Neural progenitor cell (in vitro differentiated cells): ENCODE results near the gene COPRS. TPM values are rescaled to one million over a fixed set of nuclear protein-coding genes. Genes with fewer than 3 reads are reported as not detected.

Source experiments
- DNase-seq: peaks from one replicate; pipeline ENCODE4 v3.0.0-alpha.2; 2016; ENCODE audit warnings: low spot score
- H2AFZ ChIP-seq: fragments of 200-600 bp; sonication (generic); replicated peaks from 2 replicates; pipeline ENCODE4 v1.6.1; 2016; ENCODE audit warnings: antibody characterized with exemption
- H3F3A ChIP-seq: fragments of 200-600 bp; sonication (generic); 2 replicates; pipeline ENCODE4 v1.6.1; 2016; ENCODE audit warnings: antibody characterized with exemption, low read depth
- H3K27ac ChIP-seq: fragments of 200-600 bp; sonication (generic); 2 replicates; pipeline ENCODE4 v1.5.1; 2016; ENCODE audit warnings: mild to moderate bottlenecking
- H3K27me3 ChIP-seq: fragments of 200-600 bp; sonication (generic); 2 replicates; pipeline ENCODE4 v1.6.1; 2016; ENCODE audit warnings: mild to moderate bottlenecking, moderate library complexity
- H3K36me3 ChIP-seq: fragments of 200-600 bp; sonication (generic); 2 replicates; pipeline ENCODE4 v1.5.1; 2016
- H3K4me1 ChIP-seq: fragments of 200-600 bp; sonication (generic); 2 replicates; pipeline ENCODE4 v1.6.1; 2016; ENCODE audit warnings: mixed run types
- H3K4me2 ChIP-seq: fragments of 200-600 bp; sonication (generic); 2 replicates; pipeline ENCODE4 v1.6.1; 2016
- H3K4me3 ChIP-seq: fragments of 200-600 bp; sonication (generic); 2 replicates; pipeline ENCODE4 v1.5.1; 2016
- H3K79me2 ChIP-seq: fragments of 200-600 bp; sonication (generic); 2 replicates; pipeline ENCODE4 v1.6.1; 2016; ENCODE audit warnings: low read depth
- H3K9ac ChIP-seq: fragments of 200-600 bp; sonication (generic); 2 replicates; pipeline ENCODE4 v1.6.1; 2016
- H3K9me3 ChIP-seq: fragments of 200-600 bp; sonication (generic); 2 replicates; pipeline ENCODE4 v1.5.1; 2016; ENCODE audit warnings: low read depth
- H4K20me1 ChIP-seq: fragments of 200-600 bp; sonication (generic); 2 replicates; pipeline ENCODE4 v1.6.1; 2016; ENCODE audit warnings: low read depth
- H3K27ac Mint-ChIP-seq: 3 replicates; pipeline ENCODE4 v1.8.0; 2021; ENCODE audit warnings: mixed read lengths
- H3K27me3 Mint-ChIP-seq: 2 replicates; pipeline ENCODE4 v1.8.0; 2022; ENCODE audit warnings: low read depth, mild to moderate bottlenecking, inconsistent platforms, moderate library complexity, mixed read lengths; ENCODE audit not compliant: insufficient read depth
- H3K36me3 Mint-ChIP-seq: 3 replicates; pipeline ENCODE4 v1.8.0; 2021; ENCODE audit warnings: mixed read lengths
- H3K4me1 Mint-ChIP-seq: 3 replicates; pipeline ENCODE4 v1.8.0; 2021; ENCODE audit warnings: mixed read lengths
- H3K4me3 Mint-ChIP-seq: 3 replicates; pipeline ENCODE4 v1.8.0; 2021; ENCODE audit warnings: mild to moderate bottlenecking, moderate library complexity, mixed read lengths
- H3K9me3 Mint-ChIP-seq: 3 replicates; pipeline ENCODE4 v1.8.0; 2020; ENCODE audit warnings: mixed read lengths
- EZH2 ChIP-seq: fragments of 200-600 bp; sonication (generic); IDR thresholded peaks from 2 replicates; pipeline ENCODE4 v1.6.1; 2017; ENCODE audit warnings: antibody characterized with exemption, mild to moderate bottlenecking, moderate library complexity
- EZH2phosphoT487 ChIP-seq: fragments of 200-600 bp; sonication (generic); IDR thresholded peaks from 2 replicates; pipeline ENCODE4 v1.6.1; 2017; ENCODE audit warnings: antibody characterized with exemption
- total RNA-seq: library from RNA; depleted of rRNA; stranded (reverse); fragments of >200 nt; gene quantifications from 2 replicates; pipeline ENCODE4 v1.2.3, GENCODE V29; 2015; ENCODE audit warnings: low replicate concordance
- TF ChIP-seq, protein P1 (sequence below): fragments of 200-600 bp; sonication (generic); IDR thresholded peaks from 2 replicates; pipeline ENCODE4 v1.5.1; 2017; ENCODE audit warnings: antibody characterized with exemption, mild to moderate bottlenecking

The COPRS gene
- total RNA-seq, 1 donor from 2014 or later = 37.9 TPM

DNA sequence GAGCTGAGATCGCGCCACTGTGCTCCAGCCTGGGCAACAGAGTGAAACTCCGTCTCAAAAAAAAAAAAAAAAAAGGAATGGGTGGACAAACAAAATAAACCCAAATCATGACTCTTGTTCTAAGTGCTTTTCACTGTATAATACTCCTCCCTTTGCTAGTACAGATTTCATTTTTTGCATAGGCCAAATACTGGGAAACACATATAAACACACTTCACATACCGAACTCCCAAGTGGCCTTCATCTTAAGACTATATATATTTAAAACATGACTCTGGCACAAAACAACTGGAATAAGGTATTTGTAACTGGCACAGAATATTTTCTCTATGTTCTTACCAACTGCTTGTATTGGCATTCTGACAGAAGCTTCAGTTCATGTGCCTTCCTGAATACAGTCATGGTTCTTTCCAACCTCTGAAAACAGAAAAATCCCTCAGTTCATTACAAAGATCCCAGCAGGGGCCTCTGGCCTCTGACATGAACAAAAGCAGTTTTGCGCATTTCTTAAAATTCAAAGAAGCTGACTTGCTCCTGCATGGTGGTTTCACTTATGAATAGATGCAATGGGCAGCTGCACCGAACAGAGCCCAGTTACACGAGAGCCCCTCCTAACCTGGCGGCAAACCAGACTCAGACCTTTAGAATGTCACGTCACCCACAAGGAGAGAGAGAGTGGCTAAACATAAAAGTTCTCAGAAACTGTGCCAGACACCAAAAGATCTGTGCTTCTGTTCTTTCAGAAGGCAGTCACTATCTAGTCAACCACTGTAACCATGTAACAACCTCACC is 19.1 kb upstream of the COPRS start:
- H3K79me2 ChIP-seq = no peaks in the 10 kb centered on the region
- H3K27ac ChIP-seq = no peak overlapping the region
- H3K4me2 ChIP-seq = no peak overlapping the region
- H3K27ac Mint-ChIP-seq = peak overlapping the region; percentile 34
- no peaks in the 10 kb centered on the region for H3K4me1 ChIP-seq
- no peak for TF ChIP-seq EZH2
- TF ChIP-seq, protein P1, sequence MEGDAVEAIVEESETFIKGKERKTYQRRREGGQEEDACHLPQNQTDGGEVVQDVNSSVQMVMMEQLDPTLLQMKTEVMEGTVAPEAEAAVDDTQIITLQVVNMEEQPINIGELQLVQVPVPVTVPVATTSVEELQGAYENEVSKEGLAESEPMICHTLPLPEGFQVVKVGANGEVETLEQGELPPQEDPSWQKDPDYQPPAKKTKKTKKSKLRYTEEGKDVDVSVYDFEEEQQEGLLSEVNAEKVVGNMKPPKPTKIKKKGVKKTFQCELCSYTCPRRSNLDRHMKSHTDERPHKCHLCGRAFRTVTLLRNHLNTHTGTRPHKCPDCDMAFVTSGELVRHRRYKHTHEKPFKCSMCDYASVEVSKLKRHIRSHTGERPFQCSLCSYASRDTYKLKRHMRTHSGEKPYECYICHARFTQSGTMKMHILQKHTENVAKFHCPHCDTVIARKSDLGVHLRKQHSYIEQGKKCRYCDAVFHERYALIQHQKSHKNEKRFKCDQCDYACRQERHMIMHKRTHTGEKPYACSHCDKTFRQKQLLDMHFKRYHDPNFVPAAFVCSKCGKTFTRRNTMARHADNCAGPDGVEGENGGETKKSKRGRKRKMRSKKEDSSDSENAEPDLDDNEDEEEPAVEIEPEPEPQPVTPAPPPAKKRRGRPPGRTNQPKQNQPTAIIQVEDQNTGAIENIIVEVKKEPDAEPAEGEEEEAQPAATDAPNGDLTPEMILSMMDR = no peak
- no peak for TF ChIP-seq EZH2phosphoT487
- no peak overlapping the region for H3K9ac ChIP-seq
- H3K27me3 Mint-ChIP-seq = peaks cover 7% of the 10 kb centered on the region
- no peak overlapping the region for H2AFZ ChIP-seq
- H3K36me3 Mint-ChIP-seq = peaks cover 20% of the 10 kb centered on the region
- no peaks in the 10 kb centered on the region for H3K9me3 Mint-ChIP-seq
- H3K4me1 Mint-ChIP-seq = peaks cover 9% of the 10 kb centered on the region
- peaks cover 3% of the 10 kb centered on the region for H3K36me3 ChIP-seq
- H4K20me1 ChIP-seq = no peaks in the 10 kb centered on the region
- no peaks in the 10 kb centered on the region for H3K27me3 ChIP-seq
- no peaks in the 10 kb centered on the region for H3K9me3 ChIP-seq
- H3K4me3 ChIP-seq = no peak overlapping the region
- DNase-seq = no peak
- no peak overlapping the region for H3K4me3 Mint-ChIP-seq
- H3F3A ChIP-seq = no peaks in the 10 kb centered on the region

DNA sequence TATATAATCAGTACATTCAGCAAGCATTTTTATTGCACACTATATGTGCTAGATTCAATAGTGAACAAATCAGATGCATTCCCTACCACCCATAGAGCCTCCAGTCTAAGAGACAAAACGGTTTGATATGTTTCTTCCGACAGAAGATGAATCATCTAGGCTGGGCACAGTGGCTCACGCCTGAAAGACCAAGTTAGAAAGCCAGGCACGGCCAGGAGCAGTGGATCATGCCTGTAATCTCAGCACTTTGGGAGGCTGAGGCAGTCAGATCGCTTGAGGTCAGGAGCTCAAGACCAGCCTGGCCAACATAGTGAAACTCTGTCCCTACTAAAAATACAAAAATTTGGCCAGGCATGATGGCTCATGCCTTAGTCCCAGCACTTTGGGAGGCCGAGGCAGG is 18.3 kb upstream of the COPRS start:
- Histone ChIP-seq H3K4me3 (no peak overlapping the region), H3K27me3 (no peaks in the 10 kb centered on the region), H3K4me1 (no peaks in the 10 kb centered on the region), H3K36me3 (peaks cover 6% of the 10 kb centered on the region), H4K20me1 (no peaks in the 10 kb centered on the region), H3K79me2 (no peaks in the 10 kb centered on the region), H3K4me2 (no peak overlapping the region), H3F3A (no peaks in the 10 kb centered on the region), H3K9ac (no peak overlapping the region), H3K27ac (no peak overlapping the region), H3K9me3 (no peaks in the 10 kb centered on the region), H2AFZ (no peak overlapping the region)
- TF ChIP-seq, protein P1 = no peak
- TF ChIP-seq EZH2 = no peak
- TF ChIP-seq EZH2phosphoT487 = no peak
- H3K36me3 Mint-ChIP-seq = peaks cover 20% of the 10 kb centered on the region
- H3K27ac Mint-ChIP-seq = no peak overlapping the region
- H3K4me3 Mint-ChIP-seq = no peak overlapping the region
- H3K27me3 Mint-ChIP-seq = peaks cover 7% of the 10 kb centered on the region
- no peak for DNase-seq
- H3K4me1 Mint-ChIP-seq = peaks cover 9% of the 10 kb centered on the region
- no peaks in the 10 kb centered on the region for H3K9me3 Mint-ChIP-seq

DNA sequence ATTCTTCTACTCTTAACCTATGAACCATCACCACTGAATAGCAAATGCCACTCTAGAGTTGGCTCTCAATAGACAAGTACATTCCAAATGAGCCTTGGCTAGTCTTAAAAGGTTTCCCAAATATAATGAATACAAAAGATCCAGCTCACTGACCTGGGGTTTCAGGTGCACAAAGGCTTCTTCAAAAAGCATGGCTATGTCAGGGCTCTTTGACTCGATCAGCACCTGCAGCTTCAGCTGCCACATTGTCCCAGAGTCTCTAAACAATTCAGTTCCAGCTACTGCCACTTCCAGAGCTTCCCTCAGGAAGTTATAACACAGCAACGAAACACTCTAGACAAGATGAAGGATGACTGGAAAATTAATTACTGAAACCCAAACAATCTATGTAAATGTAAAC is 16.0 kb upstream of the COPRS start:
- H3K36me3 Mint-ChIP-seq = peaks cover 22% of the 10 kb centered on the region
- peaks cover 4% of the 10 kb centered on the region for H3K27me3 Mint-ChIP-seq
- H3K4me3 Mint-ChIP-seq = no peak overlapping the region
- H3K9ac ChIP-seq = no peak overlapping the region
- H3F3A ChIP-seq = no peaks in the 10 kb centered on the region
- H3K4me1 ChIP-seq = no peaks in the 10 kb centered on the region
- H3K79me2 ChIP-seq = no peaks in the 10 kb centered on the region
- H2AFZ ChIP-seq = no peak overlapping the region
- H3K27ac ChIP-seq = no peak overlapping the region
- no peaks in the 10 kb centered on the region for H3K9me3 ChIP-seq
- TF ChIP-seq EZH2 = no peak
- TF ChIP-seq, protein P1 = no peak
- TF ChIP-seq EZH2phosphoT487 = no peak
- no peak overlapping the region for H3K27ac Mint-ChIP-seq
- no peak for DNase-seq
- H4K20me1 ChIP-seq = no peaks in the 10 kb centered on the region
- H3K4me1 Mint-ChIP-seq = peaks cover 9% of the 10 kb centered on the region
- no peaks in the 10 kb centered on the region for H3K9me3 Mint-ChIP-seq
- H3K4me3 ChIP-seq = no peak overlapping the region
- H3K4me2 ChIP-seq = no peak overlapping the region
- peaks cover 7% of the 10 kb centered on the region for H3K36me3 ChIP-seq
- H3K27me3 ChIP-seq = no peaks in the 10 kb centered on the region
